Type B pancreatic cell (in vitro differentiated cells): ENCODE measurements around the gene LZTS2. TPM values are rescaled to one million over a fixed set of nuclear protein-coding genes. Genes with fewer than 3 reads are reported as not detected.
A peak's percentile ranks its signal among the peaks of the same experiment; 100 is the strongest.
"Not testable (repeated sequence)": the region's sequence is repeated elsewhere in the genome, so short reads cannot be mapped to it uniquely, and the experiment has no call there.

Experiments
- DNase-seq: peaks from one replicate; pipeline ENCODE4 v3.0.0; 2021; ENCODE audit warnings: mixed read lengths; ENCODE audit not compliant: unreplicated experiment; ENCODE audit errors: extremely low spot score
- H3K27ac Mint-ChIP-seq: 2 replicates; pipeline ENCODE4 v1.8.0; 2021; ENCODE audit warnings: mild to moderate bottlenecking, mixed read lengths
- H3K27me3 Mint-ChIP-seq: 2 replicates; pipeline ENCODE4 v1.8.0; 2021; ENCODE audit warnings: mixed read lengths
- H3K36me3 Mint-ChIP-seq: 2 replicates; pipeline ENCODE4 v1.8.0; 2021; ENCODE audit warnings: mixed read lengths
- H3K4me1 Mint-ChIP-seq: one replicate; pipeline ENCODE4 v1.8.0; 2021; ENCODE audit warnings: mixed read lengths; ENCODE audit not compliant: unreplicated experiment
- H3K4me3 Mint-ChIP-seq: 2 replicates; pipeline ENCODE4 v1.8.0; 2021; ENCODE audit warnings: mild to moderate bottlenecking, mixed read lengths
- H3K9me3 Mint-ChIP-seq: 2 replicates; pipeline ENCODE4 v1.8.0; 2021; ENCODE audit warnings: mixed read lengths
- total RNA-seq: library from RNA; stranded (reverse); gene quantifications from 2 replicates; pipeline ENCODE4 v1.2.1, GENCODE V29; 2021; ENCODE audit warnings: low replicate concordance
- TF ChIP-seq, protein P1 (sequence below): fragments of 200-600 bp; sonication (generic); conservative IDR thresholded peaks from 2 replicates; pipeline ENCODE4 v1.5.0; 2021; ENCODE audit warnings: antibody characterized with exemption, mild to moderate bottlenecking

LZTS2 gene
- total RNA-seq, 1 donor from 2014 or later, result 86.6 TPM

DNA sequence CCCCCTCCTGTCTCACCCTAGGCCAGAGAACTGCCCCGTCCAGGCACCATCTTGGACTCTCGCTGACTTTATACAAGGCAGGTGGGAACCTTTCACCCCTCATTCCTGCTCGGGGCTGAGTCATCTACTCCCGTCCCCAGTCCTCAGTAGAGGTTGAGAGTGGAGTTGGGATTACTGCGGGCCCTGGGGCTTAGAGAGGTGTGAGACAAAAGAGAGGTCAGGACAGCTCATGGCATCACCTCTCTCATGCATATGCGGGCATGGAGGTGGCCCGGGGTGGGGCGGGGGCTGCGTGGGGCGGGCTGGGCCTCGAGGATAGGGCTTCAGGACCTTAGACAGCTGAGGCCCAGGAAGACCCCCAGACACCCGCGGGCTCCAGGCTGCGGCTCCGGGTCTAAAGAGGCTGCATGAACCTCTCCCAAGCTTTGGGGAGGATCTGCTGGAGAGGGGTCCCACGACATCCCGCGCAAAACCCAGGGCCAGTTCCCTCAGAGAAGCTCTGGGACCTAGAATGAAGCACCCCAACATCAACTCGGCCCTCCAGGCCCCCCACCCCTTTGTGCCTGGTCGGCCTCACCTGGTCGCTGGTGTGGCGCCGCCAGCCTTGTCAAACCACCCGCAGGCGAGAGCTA, 31.0 kb downstream of the LZTS2 start:
- TF ChIP-seq, protein P1, sequence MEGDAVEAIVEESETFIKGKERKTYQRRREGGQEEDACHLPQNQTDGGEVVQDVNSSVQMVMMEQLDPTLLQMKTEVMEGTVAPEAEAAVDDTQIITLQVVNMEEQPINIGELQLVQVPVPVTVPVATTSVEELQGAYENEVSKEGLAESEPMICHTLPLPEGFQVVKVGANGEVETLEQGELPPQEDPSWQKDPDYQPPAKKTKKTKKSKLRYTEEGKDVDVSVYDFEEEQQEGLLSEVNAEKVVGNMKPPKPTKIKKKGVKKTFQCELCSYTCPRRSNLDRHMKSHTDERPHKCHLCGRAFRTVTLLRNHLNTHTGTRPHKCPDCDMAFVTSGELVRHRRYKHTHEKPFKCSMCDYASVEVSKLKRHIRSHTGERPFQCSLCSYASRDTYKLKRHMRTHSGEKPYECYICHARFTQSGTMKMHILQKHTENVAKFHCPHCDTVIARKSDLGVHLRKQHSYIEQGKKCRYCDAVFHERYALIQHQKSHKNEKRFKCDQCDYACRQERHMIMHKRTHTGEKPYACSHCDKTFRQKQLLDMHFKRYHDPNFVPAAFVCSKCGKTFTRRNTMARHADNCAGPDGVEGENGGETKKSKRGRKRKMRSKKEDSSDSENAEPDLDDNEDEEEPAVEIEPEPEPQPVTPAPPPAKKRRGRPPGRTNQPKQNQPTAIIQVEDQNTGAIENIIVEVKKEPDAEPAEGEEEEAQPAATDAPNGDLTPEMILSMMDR, result no peak
- no peaks in the 10 kb centered on the region for H3K9me3 Mint-ChIP-seq
- peaks cover 30% of the 10 kb centered on the region for H3K4me1 Mint-ChIP-seq
- peaks cover 32% of the 10 kb centered on the region for H3K27me3 Mint-ChIP-seq
- no peak for DNase-seq
- H3K36me3 Mint-ChIP-seq, result no peaks in the 10 kb centered on the region
- H3K27ac Mint-ChIP-seq, result peak overlapping the region; percentile 98
- peak overlapping the region; percentile 94 for H3K4me3 Mint-ChIP-seq

DNA sequence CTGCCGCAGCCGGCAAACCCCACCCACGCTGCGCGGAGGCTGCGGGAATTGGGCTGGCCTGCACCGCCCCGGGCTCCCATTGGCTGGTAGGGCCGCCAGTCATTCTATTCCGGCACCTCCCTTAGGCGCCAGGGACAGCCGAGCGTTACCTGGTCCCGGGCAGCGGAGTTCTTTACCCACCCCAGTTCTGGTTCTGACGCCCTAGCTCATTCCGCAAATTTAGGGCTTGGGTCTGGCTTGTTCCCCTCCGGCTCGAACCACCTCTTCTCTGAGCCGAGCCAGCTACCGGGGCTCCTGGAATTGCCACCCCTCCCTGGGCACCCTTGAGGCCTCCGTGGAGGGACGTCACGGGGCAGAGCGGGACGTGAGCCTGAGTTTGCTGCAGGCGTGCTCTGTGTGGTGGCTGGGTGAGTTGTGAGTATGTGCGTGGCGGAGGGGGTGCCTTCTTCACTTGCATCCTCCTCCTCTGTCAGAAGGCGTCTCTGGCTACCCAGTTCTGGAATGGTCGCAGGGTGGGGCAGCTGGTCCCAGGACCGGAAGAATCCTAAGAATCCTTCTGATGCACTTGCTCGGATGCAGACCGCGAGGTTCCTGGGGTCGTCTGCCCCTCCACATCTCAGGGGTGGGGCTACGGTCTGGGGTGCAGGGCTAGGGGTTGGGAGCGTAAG, 31.7 kb downstream of the LZTS2 start, which contains the start of the genes PDZD7 and SFXN3:
PDZD7 (minus strand) TSS at position 2 of the 668 bp plus-strand sequence. CDS start 910 bp downstream, outside the sequence.
SFXN3 (plus strand) TSS at position 107 of the 668 bp plus-strand sequence. CDS start 3,461 bp downstream, outside the sequence.
- peaks cover 30% of the 10 kb centered on the region for H3K4me1 Mint-ChIP-seq
- H3K4me3 Mint-ChIP-seq, result peak within 1 kb of the TSS; percentile 94
- peak within 1 kb of the TSS; percentile 98 for H3K27ac Mint-ChIP-seq
- TF ChIP-seq, protein P1, result no peak
- no peaks in the 10 kb centered on the region for H3K9me3 Mint-ChIP-seq
- DNase-seq, result peak; percentile 95
- H3K36me3 Mint-ChIP-seq, result no peaks in the 10 kb centered on the region
- H3K27me3 Mint-ChIP-seq, result peaks cover 37% of the 10 kb centered on the region

DNA sequence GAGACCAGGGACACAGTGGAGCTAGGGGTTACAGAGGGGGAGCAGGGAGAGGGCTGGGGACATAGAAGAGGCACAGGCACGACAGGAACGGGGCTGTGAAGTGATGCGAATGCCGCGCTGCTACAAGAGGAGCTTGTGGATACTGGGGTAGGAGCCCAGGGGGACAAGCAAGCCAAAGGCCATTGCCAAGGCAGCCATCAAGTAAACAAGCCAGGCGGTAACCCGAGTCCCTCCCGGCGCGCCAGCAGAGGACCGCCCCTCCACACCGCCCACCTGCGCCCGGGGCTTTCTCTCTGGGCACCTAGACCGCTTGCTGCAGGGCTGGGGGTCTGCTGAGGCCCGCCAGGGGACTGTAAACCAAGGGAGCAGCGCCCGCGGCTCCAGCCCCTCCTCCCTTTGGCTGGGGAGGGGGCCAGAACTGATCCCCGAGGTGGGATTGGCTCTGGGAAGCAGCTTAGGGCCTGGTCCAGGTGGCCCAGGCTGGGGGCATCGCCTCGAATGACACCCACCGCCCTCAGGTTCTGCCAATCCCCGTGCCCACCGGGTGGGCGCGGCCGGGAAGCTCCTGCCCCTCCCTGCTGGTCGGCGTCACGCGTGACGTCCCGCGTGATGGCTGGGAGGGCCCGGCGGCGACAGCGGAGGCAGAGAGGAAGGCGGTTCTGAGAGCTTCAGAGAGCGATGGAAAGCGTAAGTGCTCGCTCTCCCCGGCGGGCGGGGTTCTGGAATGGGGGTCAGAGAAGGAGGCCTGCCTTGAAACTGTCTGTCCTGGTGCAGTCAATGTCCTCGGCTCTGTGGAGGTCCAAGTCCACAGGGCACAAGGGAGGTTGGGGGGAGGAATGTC, 32.4 kb downstream of the LZTS2 start:
- peaks cover 38% of the 10 kb centered on the region for H3K27me3 Mint-ChIP-seq
- H3K9me3 Mint-ChIP-seq, result no peaks in the 10 kb centered on the region
- peak overlapping the region; percentile 98 for H3K27ac Mint-ChIP-seq
- H3K4me1 Mint-ChIP-seq, result peaks cover 26% of the 10 kb centered on the region
- TF ChIP-seq, protein P1, result no peak
- DNase-seq, result no peak
- H3K36me3 Mint-ChIP-seq, result no peaks in the 10 kb centered on the region
- H3K4me3 Mint-ChIP-seq, result peak overlapping the region; percentile 94

DNA sequence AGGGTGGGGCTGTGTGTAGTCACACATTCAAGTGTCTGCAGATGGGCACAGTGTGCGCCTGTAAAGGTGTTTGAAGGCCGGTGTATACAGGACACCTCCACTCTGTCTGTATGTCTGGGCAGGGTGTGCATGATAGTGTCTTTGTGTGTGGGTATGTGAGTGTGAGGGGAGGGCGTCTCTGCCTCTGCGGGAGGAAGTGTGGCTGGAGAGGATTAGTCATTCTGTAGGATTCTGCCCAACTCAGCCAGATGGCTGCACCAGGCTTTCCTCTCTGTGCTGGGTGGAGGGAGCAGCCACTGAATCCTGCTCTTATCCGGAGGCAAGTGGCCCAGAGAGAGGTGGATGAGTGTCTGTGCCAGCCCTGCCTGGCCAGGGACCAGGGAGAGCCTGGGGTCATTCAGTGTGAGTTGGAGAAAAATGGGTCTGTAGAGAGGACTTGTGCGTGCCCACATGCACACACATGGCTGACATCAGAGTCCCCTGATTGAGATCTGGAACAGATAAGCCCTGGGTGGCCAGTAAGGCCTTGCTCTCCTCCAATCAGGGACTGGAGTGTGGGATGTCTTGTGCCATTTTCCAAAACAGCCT, 33.1 kb downstream of the LZTS2 start:
- Mint-ChIP-seq H3K4me1 (peaks cover 19% of the 10 kb centered on the region), H3K36me3 (no peaks in the 10 kb centered on the region), H3K4me3 (peak overlapping the region; percentile 83), H3K9me3 (no peaks in the 10 kb centered on the region), H3K27me3 (peaks cover 42% of the 10 kb centered on the region), H3K27ac (peak overlapping the region; percentile 92)
- no peak for DNase-seq
- TF ChIP-seq, protein P1, result no peak

DNA sequence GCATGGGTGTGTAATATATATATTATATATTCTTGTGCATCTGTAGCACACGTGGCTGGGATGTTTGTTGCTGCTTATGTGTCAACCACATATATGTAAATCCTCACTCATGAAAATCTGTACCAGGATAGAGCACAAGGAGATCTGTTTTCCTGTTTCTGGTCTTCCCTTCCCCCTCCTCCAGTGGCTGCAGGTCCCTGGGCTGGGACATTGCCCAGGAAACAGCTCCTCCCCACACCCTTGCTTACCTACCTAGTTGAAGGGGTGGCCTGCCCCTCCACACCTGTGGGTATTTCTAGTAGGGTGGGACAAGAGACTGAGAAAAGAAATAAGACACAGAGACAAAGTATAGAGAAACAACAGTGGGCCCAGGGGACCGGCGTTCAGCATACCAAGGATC, 33.7 kb downstream of the LZTS2 start:
- peaks cover 4% of the 10 kb centered on the region for H3K36me3 Mint-ChIP-seq
- no peaks in the 10 kb centered on the region for H3K9me3 Mint-ChIP-seq
- H3K4me3 Mint-ChIP-seq, result peak overlapping the region; percentile 65
- TF ChIP-seq, protein P1, result no peak
- H3K4me1 Mint-ChIP-seq, result peaks cover 18% of the 10 kb centered on the region
- no peak for DNase-seq
- peaks cover 47% of the 10 kb centered on the region for H3K27me3 Mint-ChIP-seq
- H3K27ac Mint-ChIP-seq, result peak overlapping the region; percentile 73

DNA sequence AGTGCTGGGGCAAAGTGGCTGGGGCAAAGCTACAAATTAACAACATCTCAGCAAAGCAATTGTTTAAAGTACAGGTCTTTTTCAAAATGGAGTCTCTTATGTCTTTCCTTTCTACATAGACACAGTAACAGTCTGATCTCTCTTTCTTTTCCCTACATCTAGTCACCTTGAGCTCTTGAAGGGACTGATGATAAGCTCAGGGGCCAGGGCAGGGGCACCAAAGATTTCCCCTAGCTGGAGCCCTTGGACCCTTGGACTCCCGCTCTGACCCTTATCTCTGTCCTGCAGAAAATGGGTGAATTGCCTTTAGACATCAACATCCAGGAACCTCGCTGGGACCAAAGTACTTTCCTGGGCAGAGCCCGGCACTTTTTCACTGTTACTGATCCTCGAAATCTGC, 34.8 kb downstream of the LZTS2 start:
- peaks cover 13% of the 10 kb centered on the region for H3K4me1 Mint-ChIP-seq
- not testable (repeated sequence) for H3K36me3 Mint-ChIP-seq, H3K9me3 Mint-ChIP-seq, DNase-seq, H3K4me3 Mint-ChIP-seq
- peak overlapping the region; percentile 41 for H3K27ac Mint-ChIP-seq
- H3K27me3 Mint-ChIP-seq, result peaks cover 43% of the 10 kb centered on the region
